Measurements from ENCODE around the gene KCNJ6.

DNA sequence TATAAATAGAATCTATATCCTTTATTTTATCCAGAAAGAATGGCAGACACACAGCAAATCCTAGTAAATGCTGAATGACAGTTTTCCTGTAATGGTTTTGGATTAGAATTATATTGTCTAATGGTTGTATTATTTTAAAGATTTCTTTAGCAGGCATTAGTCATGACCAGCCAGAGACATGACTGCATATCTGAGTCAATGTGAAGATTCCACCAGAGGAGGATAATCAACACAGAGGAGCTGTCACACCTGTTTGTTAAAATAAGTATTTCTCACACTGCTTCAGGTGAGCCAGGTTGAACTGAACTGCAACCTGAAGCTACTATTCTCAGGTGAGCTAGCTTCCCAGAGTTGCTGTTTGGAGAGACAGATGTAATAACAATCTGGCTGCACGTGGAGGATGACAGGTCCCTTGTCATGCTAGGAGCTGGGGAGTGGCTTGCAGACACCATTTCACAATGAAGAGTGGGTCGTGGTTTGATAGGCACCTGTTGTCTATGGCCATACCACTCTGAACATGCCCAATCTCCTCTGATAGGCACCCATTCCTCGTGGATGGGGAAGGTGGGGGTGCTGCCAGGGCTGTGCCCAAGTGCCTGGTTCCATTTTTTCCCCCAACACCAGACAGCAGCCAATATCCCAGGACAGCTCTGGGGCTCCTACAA is 94.3 kb downstream of the KCNJ6 start:
- TF ChIP-seq, protein P1, sequence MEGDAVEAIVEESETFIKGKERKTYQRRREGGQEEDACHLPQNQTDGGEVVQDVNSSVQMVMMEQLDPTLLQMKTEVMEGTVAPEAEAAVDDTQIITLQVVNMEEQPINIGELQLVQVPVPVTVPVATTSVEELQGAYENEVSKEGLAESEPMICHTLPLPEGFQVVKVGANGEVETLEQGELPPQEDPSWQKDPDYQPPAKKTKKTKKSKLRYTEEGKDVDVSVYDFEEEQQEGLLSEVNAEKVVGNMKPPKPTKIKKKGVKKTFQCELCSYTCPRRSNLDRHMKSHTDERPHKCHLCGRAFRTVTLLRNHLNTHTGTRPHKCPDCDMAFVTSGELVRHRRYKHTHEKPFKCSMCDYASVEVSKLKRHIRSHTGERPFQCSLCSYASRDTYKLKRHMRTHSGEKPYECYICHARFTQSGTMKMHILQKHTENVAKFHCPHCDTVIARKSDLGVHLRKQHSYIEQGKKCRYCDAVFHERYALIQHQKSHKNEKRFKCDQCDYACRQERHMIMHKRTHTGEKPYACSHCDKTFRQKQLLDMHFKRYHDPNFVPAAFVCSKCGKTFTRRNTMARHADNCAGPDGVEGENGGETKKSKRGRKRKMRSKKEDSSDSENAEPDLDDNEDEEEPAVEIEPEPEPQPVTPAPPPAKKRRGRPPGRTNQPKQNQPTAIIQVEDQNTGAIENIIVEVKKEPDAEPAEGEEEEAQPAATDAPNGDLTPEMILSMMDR (IDR thresholded peaks at IDR 0.05; ENCODE audit: low read length), result no peak
- no peak for TF ChIP-seq EZH2 (IDR thresholded peaks at IDR 0.05; ENCODE audit: borderline replicate concordance, low read length)
